Astrocyte (in vitro differentiated cells and primary cell): ENCODE results near the gene POFUT2. TPM values are rescaled to one million over a fixed set of nuclear protein-coding genes. Genes with fewer than 3 reads are reported as not detected.

ENCODE experiments used
- DNase-seq: peaks from one replicate; pipeline ENCODE4 v3.0.0-alpha.2; 2010; ENCODE audit warnings: low read depth
- FAIRE-seq: peaks from 2 replicates; lab custom pipeline; 2011; peaks lifted over from hg19 to GRCh38; lab: Jason Lieb, UNC
- H2AFZ ChIP-seq: 2 replicates; pipeline ENCODE4 v1.6.0; 2012; ENCODE audit warnings: low read depth, low read length, inconsistent platforms
- H3K27ac ChIP-seq: 2 replicates; pipeline ENCODE4 v1.5.1; 2011; ENCODE audit warnings: low read depth, low read length, inconsistent platforms
- H3K27me3 ChIP-seq: 2 replicates; pipeline ENCODE4 v1.6.0; 2011; ENCODE audit warnings: low read length, inconsistent platforms; ENCODE audit not compliant: insufficient read depth
- H3K36me3 ChIP-seq: 2 replicates; pipeline ENCODE4 v1.5.1; 2011; ENCODE audit warnings: low read length, inconsistent platforms; ENCODE audit not compliant: insufficient read depth
- H3K4me1 ChIP-seq: 2 replicates; pipeline ENCODE4 v1.5.1; 2011; ENCODE audit warnings: low read length, inconsistent platforms; ENCODE audit not compliant: insufficient read depth
- H3K4me2 ChIP-seq: 2 replicates; pipeline ENCODE4 v1.6.0; 2012; ENCODE audit warnings: low read length, inconsistent platforms
- H3K4me3 ChIP-seq: 2 replicates; pipeline ENCODE4 v1.5.1; 2011; ENCODE audit warnings: low read depth, mild to moderate bottlenecking, low read length, inconsistent platforms; ENCODE audit not compliant: insufficient read depth
- H3K79me2 ChIP-seq: 2 replicates; pipeline ENCODE4 v1.6.0; 2012; ENCODE audit warnings: mild to moderate bottlenecking, low read length, inconsistent platforms; ENCODE audit not compliant: insufficient read depth
- H3K9ac ChIP-seq: 2 replicates; pipeline ENCODE4 v1.6.0; 2012; ENCODE audit warnings: mild to moderate bottlenecking, low read length, inconsistent platforms
- H3K9me3 ChIP-seq: 2 replicates; pipeline ENCODE4 v1.5.1; 2012; ENCODE audit warnings: low read depth, mild to moderate bottlenecking, low read length, inconsistent platforms; ENCODE audit not compliant: insufficient read depth
- H4K20me1 ChIP-seq: 2 replicates; pipeline ENCODE4 v1.6.0; 2012; ENCODE audit warnings: low read length, inconsistent platforms; ENCODE audit not compliant: insufficient read depth
- H3K27ac Mint-ChIP-seq: one replicate; pipeline ENCODE4 v1.8.0; 2021; ENCODE audit warnings: mild to moderate bottlenecking, mixed read lengths; ENCODE audit not compliant: unreplicated experiment
- H3K27me3 Mint-ChIP-seq: one replicate; pipeline ENCODE4 v1.8.0; 2021; ENCODE audit warnings: low read depth, mixed read lengths; ENCODE audit not compliant: unreplicated experiment
- H3K36me3 Mint-ChIP-seq: one replicate; pipeline ENCODE4 v1.8.0; 2021; ENCODE audit warnings: low read depth, mixed read lengths; ENCODE audit not compliant: unreplicated experiment
- H3K4me1 Mint-ChIP-seq: one replicate; pipeline ENCODE4 v1.8.0; 2021; ENCODE audit warnings: low read depth, mixed read lengths; ENCODE audit not compliant: unreplicated experiment
- H3K4me3 Mint-ChIP-seq: one replicate; pipeline ENCODE4 v1.8.0; 2021; ENCODE audit warnings: mild to moderate bottlenecking, moderate library complexity, mixed read lengths; ENCODE audit not compliant: unreplicated experiment
- H3K9me3 Mint-ChIP-seq: one replicate; pipeline ENCODE4 v1.8.0; 2021; ENCODE audit warnings: mild to moderate bottlenecking, mixed read lengths; ENCODE audit not compliant: unreplicated experiment
- EZH2 ChIP-seq: IDR thresholded peaks from 2 replicates; pipeline ENCODE4 v1.6.1; 2012; ENCODE audit warnings: mild to moderate bottlenecking, low read length, inconsistent platforms; ENCODE audit not compliant: insufficient read depth
- total RNA-seq: library from RNA; stranded (reverse); gene quantifications from 2 replicates; pipeline ENCODE4 v1.2.1, GENCODE V29; 2021
- TF ChIP-seq, protein P1 (sequence below): IDR thresholded peaks from 2 replicates; pipeline ENCODE4 v1.5.1; 2011; ENCODE audit warnings: low read depth, mild to moderate bottlenecking, inconsistent platforms, low read length, moderate library complexity; ENCODE audit not compliant: insufficient read depth

The POFUT2 gene
- total RNA-seq, 1 donor from 2014 or later = 109 TPM

DNA sequence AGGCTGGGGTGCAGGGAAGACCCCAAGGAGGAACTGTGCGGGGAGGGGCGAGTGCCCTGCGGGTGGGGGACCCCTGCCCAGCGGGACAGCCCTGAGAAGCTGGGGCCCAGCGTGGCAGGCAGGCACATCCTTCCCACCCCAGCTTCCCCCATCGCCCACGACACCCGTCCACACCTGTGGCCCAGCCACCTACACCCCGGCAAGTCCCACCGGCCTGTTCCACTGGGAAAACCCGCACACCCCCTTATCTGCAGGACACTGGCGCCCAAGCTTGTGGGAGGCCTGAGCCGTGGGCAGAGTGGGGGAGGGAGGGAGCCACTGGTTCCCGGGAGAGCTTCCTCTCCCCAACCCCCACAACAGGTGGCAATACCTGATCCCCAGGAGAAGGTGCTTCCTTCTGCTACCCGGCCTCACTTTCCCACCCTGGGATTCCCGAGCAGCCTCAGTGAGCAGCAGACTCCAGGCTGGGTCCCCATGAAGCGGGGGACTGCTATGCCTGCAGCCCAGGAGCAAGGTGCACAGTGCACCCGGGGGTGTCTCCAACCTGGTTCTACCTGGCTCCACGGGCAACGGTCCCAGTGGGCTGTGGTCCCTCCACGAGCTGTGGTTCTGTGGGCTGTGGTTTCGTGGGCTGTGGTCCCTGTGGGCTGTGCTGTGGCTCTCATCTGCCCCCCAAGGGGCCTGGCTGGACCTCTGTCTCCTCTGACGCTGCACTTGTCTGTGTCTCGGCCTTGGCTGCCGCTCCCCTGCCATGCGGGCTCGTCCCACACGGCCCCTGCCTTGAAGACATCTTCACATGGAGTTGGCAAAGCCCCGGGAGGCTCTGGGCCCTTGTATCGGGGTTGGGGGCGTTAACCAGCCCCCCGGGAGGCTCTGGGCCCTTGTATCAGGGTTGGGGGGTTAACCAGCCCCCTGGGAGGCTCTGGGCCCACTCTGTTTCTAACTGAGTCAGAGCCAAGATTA lies 37.8 kb upstream of the POFUT2 start:
- H4K20me1 ChIP-seq = no peaks in the 10 kb centered on the region
- Mint-ChIP-seq H3K27ac (no peak overlapping the region), H3K36me3 (peaks cover 1% of the 10 kb centered on the region), H3K9me3 (no peaks in the 10 kb centered on the region), H3K4me1 (peaks cover 13% of the 10 kb centered on the region), H3K4me3 (no peak overlapping the region), H3K27me3 (no peaks in the 10 kb centered on the region)
- TF ChIP-seq, protein P1, sequence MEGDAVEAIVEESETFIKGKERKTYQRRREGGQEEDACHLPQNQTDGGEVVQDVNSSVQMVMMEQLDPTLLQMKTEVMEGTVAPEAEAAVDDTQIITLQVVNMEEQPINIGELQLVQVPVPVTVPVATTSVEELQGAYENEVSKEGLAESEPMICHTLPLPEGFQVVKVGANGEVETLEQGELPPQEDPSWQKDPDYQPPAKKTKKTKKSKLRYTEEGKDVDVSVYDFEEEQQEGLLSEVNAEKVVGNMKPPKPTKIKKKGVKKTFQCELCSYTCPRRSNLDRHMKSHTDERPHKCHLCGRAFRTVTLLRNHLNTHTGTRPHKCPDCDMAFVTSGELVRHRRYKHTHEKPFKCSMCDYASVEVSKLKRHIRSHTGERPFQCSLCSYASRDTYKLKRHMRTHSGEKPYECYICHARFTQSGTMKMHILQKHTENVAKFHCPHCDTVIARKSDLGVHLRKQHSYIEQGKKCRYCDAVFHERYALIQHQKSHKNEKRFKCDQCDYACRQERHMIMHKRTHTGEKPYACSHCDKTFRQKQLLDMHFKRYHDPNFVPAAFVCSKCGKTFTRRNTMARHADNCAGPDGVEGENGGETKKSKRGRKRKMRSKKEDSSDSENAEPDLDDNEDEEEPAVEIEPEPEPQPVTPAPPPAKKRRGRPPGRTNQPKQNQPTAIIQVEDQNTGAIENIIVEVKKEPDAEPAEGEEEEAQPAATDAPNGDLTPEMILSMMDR = no peak
- TF ChIP-seq EZH2 = no peak
- no peaks in the 10 kb centered on the region for H3K27me3 ChIP-seq
- no peaks in the 10 kb centered on the region for H3K36me3 ChIP-seq
- H3K4me3 ChIP-seq = no peak overlapping the region
- H3K4me2 ChIP-seq = no peak overlapping the region
- H3K4me1 ChIP-seq = peaks cover 30% of the 10 kb centered on the region
- no peak for FAIRE-seq
- H3K79me2 ChIP-seq = no peaks in the 10 kb centered on the region
- no peak overlapping the region for H2AFZ ChIP-seq
- DNase-seq = no peak
- no peaks in the 10 kb centered on the region for H3K9me3 ChIP-seq
- no peak overlapping the region for H3K9ac ChIP-seq
- H3K27ac ChIP-seq = no peak overlapping the region

DNA sequence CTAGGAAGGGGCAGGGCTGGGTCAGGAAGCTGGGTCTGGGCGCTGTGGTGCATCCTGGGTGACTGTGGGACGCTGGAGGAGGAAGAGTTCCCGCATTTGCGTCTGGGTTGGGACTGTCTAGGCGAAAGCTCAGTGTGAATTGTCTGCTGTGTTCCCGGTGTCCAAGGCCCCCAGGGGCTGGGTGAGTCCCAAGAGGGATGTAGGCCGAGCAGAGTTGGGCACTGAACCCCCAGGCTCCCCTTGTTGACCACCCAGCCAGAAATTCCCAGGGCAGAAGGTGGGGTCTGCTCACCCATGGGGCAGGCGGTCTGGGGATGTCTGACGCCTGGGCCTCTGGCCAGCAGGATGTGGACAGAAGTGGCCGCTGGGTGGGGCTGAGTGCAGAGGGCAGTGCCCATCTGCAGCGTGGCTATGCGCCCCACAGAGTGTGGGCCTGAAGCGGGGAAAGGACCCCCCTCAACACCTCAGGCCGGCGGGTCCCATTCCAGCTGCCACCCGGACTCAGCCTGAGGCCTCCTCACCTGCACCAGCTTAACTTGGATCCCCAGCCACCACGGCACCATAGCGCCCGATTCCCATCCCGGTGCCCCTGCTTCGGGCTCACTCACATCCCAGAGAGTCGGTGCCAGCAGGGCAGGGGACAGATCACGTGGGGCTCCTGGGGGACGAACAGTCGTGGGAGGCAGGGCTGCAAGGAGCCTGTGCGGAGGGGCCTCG lies 37.0 kb upstream of the POFUT2 start:
- FAIRE-seq = no peak
- Histone ChIP-seq H3K9me3 (no peaks in the 10 kb centered on the region), H4K20me1 (no peaks in the 10 kb centered on the region), H3K4me2 (no peak overlapping the region), H3K4me3 (no peak overlapping the region), H3K27ac (no peak overlapping the region), H3K27me3 (no peaks in the 10 kb centered on the region), H2AFZ (no peak overlapping the region), H3K4me1 (peaks cover 30% of the 10 kb centered on the region), H3K9ac (no peak overlapping the region), H3K79me2 (no peaks in the 10 kb centered on the region), H3K36me3 (no peaks in the 10 kb centered on the region)
- Mint-ChIP-seq H3K27ac (no peak overlapping the region), H3K36me3 (no peaks in the 10 kb centered on the region), H3K4me1 (peaks cover 7% of the 10 kb centered on the region), H3K4me3 (no peak overlapping the region), H3K27me3 (no peaks in the 10 kb centered on the region), H3K9me3 (no peaks in the 10 kb centered on the region)
- TF ChIP-seq, protein P1 = no peak
- no peak for TF ChIP-seq EZH2
- no peak for DNase-seq
